Heart left ventricle (tissue), 13 donors: ENCODE data around the gene BLMH.

Experiments used
- CTCF ChIP-seq, 12 donors: fragments of 200-600 bp; sonication (generic) in 4 of 12; IDR thresholded peaks; one replicate each; pipeline versions ENCODE4 v1.5.0 to v1.8.0; 2018 to 2022; ENCODE audit warnings: antibody characterized with exemption in 12 of 12, mild to moderate bottlenecking in 5 of 12
- POLR2A ChIP-seq, 2 donors: fragments of 450-650 bp; IDR thresholded peaks; one replicate each; pipeline ENCODE4 v1.6.1; 2017; ENCODE audit warnings: antibody characterized with exemption in 2 of 2, mild to moderate bottlenecking in 2 of 2, moderate library complexity in 2 of 2
- donor health status: ischemic (EF 13 %, LVEDD 7.1; RV severe dilation, severe dysfunction).
- donor health status: DM: no; HTN: yes; CAD: no.
- donor health status: DM: no; HTN: no; CAD: no.
- donor health status: ischemic (EF 25% LVEDD 6.9; RV normal size, moderate dysfunction).
- donor health status: ischemic (EF 25% LVEDD 5.7; RV mildly dilated, moderate dysfunction).
- donor health status: ischemic (EF 35%, LVEDD 5.7; RV mildly dilated, moderate dysfunction).
- donor health status: nonischemic (EF 11% LVEDD 7.7; RV severe dilation, severe dysfunction).
- donor health status: DM: yes; HTN: yes; CAD: no.
- donor health status: PGD.
- donor health status: ischemic (EF 29% LVEDD 5.4; RV normal size, mild dysfunction).
- donor health status: nonischemic (EF 23%, LVEDD 6.1; RV moderate dilation, normal function).

GRCh38 chr17:30256756-30257506, 34.8 kb downstream of the BLMH start:
- no peak for TF ChIP-seq POLR2A (IDR thresholded peaks at IDR 0.05)
- TF ChIP-seq CTCF (IDR thresholded peaks at IDR 0.05): no peak
